GM12891 (cell line): ENCODE measurements around the gene ANKRD63.

Source experiments
- POLR2A ChIP-seq: IDR thresholded peaks from 2 replicates; pipeline ENCODE4 v1.6.1; 2011; ENCODE audit warnings: low read depth, low read length, control low read depth
- POLR2AphosphoS5 ChIP-seq: IDR thresholded peaks from 2 replicates; pipeline ENCODE4 v1.6.1; 2011; ENCODE audit warnings: low read depth, low read length, control low read depth

GRCh38 chr15:40293905-40294895, 11.3 kb upstream of the ANKRD63 start:
- no peak for TF ChIP-seq POLR2AphosphoS5
- no peak for TF ChIP-seq POLR2A
